Prostate gland (tissue), 2 donors: ENCODE results near the gene SERPINA10. TPM values are rescaled to one million over a fixed set of nuclear protein-coding genes. Genes with fewer than 3 reads are reported as not detected.
"Not testable (repeated sequence)": the region's sequence is repeated elsewhere in the genome, so short reads cannot be mapped to it uniquely, and the experiment has no call there.

Experiments used
- DNase-seq: peaks from one replicate; pipeline ENCODE4 v3.0.0-alpha.2; 2019; ENCODE audit warnings: low spot score
- H3K27ac ChIP-seq, 2 donors: fragments of 200-600 bp; sonication (generic); 2 replicates each; pipeline ENCODE4 v1.5.1; 2017 to 2019
- H3K27me3 ChIP-seq: fragments of 200-600 bp; sonication (generic); replicated peaks from 2 replicates; pipeline ENCODE4 v1.5.1; 2019; ENCODE audit not compliant: insufficient read depth
- H3K36me3 ChIP-seq, 2 donors: fragments of 200-600 bp; sonication (generic); 1 replicate in 1 of 2; 2 replicates in 1 of 2; pipeline versions ENCODE4 v1.5.1 to v1.8.1; 2017 to 2019
- H3K4me1 ChIP-seq: fragments of 200-600 bp; sonication (generic); replicated peaks from 2 replicates; pipeline ENCODE4 v1.5.1; 2019
- H3K4me3 ChIP-seq, 2 donors: fragments of 200-600 bp; sonication (generic); 2 replicates each; pipeline ENCODE4 v1.5.1; 2017 to 2019
- H3K9me3 ChIP-seq: fragments of 200-600 bp; sonication (generic); 2 replicates; pipeline ENCODE4 v1.5.1; 2017
- CTCF ChIP-seq, 4 experiments: fragments of 200-600 bp in 2 of 4; fragments of 450-650 bp in 2 of 4; sonication (generic) in 2 of 4; IDR thresholded peaks; 1 replicate in 3 of 4; 2 replicates in 1 of 4; pipeline ENCODE4 v1.5.1; 2016 to 2019; ENCODE audit warnings: antibody characterized with exemption in 4 of 4, mild to moderate bottlenecking in 2 of 4, moderate library complexity in 2 of 4
- POLR2A ChIP-seq: fragments of 450-650 bp; IDR thresholded peaks from one replicate; pipeline ENCODE4 v1.6.1; 2016; ENCODE audit warnings: antibody characterized with exemption, mild to moderate bottlenecking
- POLR2AphosphoS5 ChIP-seq: sonication (generic); formaldehyde crosslinking; IDR thresholded peaks from one replicate; pipeline ENCODE4 v1.6.1; 2017; ENCODE audit warnings: antibody characterized with exemption
- WGBS: methylation state at CpG from one replicate; pipeline ENCODE4 v1.1.5; 2018; 5-methylcytosine and 5-hydroxymethylcytosine counted together
- intact Hi-C: fragments of 100-400 bp; cut with DNase I; formaldehyde crosslinking; loops from one replicate; pipeline ENCODE4 v1.14.2; 2022
- total RNA-seq, 2 donors: library from RNA; depleted of rRNA; stranded (reverse); fragments of >200 nt; gene quantifications; one replicate each; pipeline ENCODE4 v1.1.0, GENCODE V29; 2016

Gene SERPINA10
- total RNA-seq, 2 donors from 2014 or later = not detected

GRCh38 chr14:94278731-94279130 lies 14.3 kb downstream of the SERPINA10 start:
- intact Hi-C loops = no loop called here
- Histone ChIP-seq H3K4me3 (no peak overlapping the region), H3K4me1 (no peaks in the 10 kb centered on the region), H3K9me3 (no peaks in the 10 kb centered on the region), H3K27me3 (no peaks in the 10 kb centered on the region), H3K27ac (no peak overlapping the region), H3K36me3 (no peaks in the 10 kb centered on the region)
- TF ChIP-seq CTCF (IDR thresholded peaks at IDR 0.05) (no peak), POLR2AphosphoS5 (no peak), POLR2A (no peak)
- no peak for DNase-seq
- 60% methylated on average over 2 of the region's 2 CpGs for WGBS

- H3K27ac ChIP-seq, H3K9me3 ChIP-seq, H3K4me1 ChIP-seq, H3K4me3 ChIP-seq, intact Hi-C loops, H3K36me3 ChIP-seq, DNase-seq, H3K27me3 ChIP-seq: not testable (repeated sequence)
- whole genome bisulfite sequencing = 84% methylated on average over 11 of the region's 11 CpGs
These were observed 16.0 kb downstream of the SERPINA10 start for GRCh38 chr14:94276898-94277561.

DNA sequence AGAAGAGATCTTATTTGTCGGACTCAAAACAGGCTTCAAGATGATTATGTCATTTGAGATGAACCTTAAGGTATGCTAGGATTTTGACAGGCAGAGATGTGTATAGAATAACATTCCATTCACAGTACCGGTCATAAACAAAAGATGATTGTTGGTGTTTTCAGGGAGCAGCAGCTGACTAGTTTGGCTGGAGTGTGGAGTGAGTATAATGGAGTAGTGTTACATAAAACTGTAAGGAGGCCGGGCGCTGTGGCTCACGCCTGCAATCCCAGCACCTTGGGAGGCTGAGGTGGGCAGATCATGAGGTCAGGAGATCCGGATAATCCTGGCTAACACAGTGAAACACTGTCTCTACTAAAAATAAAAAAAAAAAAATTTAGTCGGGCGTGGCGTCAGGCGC lies 23.9 kb downstream of the SERPINA10 start:
- H3K4me1 ChIP-seq = no peaks in the 10 kb centered on the region
- no peaks in the 10 kb centered on the region for H3K36me3 ChIP-seq
- 49% methylated on average over 10 of the region's 10 CpGs for WGBS
- intact Hi-C loops = no loop called here
- no peaks in the 10 kb centered on the region for H3K9me3 ChIP-seq
- no peaks in the 10 kb centered on the region for H3K27me3 ChIP-seq
- no peak for DNase-seq
- TF ChIP-seq CTCF (IDR thresholded peaks at IDR 0.05) (no peak), POLR2AphosphoS5 (no peak), POLR2A (no peak)
- no peak overlapping the region for H3K27ac ChIP-seq
- H3K4me3 ChIP-seq = no peak overlapping the region

- H3K4me3 ChIP-seq, H3K27me3 ChIP-seq, H3K27ac ChIP-seq, H3K9me3 ChIP-seq, H3K4me1 ChIP-seq, intact Hi-C loops, H3K36me3 ChIP-seq, DNase-seq: not testable (repeated sequence)
- WGBS = 83% methylated on average over 7 of the region's 7 CpGs
These were observed 24.5 kb downstream of the SERPINA10 start for GRCh38 chr14:94268582-94268981.

DNA sequence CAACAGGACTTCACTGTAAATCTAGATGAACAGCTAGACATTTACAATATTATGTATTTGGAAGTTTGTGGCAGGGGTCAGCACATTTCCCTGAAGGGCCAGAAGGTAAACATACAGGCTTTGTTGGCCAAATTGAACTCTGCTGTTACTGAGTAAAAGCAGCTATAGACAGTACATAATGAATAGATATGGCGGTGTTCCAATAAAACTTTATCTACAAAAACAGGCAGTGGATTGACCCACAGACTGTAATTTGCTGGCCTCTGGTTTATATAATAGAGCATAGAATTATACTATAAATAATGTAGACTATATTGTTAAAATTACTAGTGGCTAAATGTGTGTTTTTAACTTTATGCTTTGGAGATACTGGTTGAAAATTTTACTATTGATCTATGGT lies 25.7 kb downstream of the SERPINA10 start:
- intact Hi-C loops = no loop called here
- no peak for TF ChIP-seq POLR2AphosphoS5
- H3K27ac ChIP-seq = no peak overlapping the region
- WGBS = 74% methylated on average over 1 of the region's 1 CpG
- H3K9me3 ChIP-seq = no peaks in the 10 kb centered on the region
- no peak for DNase-seq
- H3K27me3 ChIP-seq = no peaks in the 10 kb centered on the region
- no peaks in the 10 kb centered on the region for H3K36me3 ChIP-seq
- H3K4me3 ChIP-seq = no peak overlapping the region
- H3K4me1 ChIP-seq = no peaks in the 10 kb centered on the region

GRCh38 chr14:94264195-94264594 lies 28.9 kb downstream of the SERPINA10 start:
- H3K36me3 ChIP-seq, H3K4me3 ChIP-seq, H3K27me3 ChIP-seq, H3K9me3 ChIP-seq, H3K27ac ChIP-seq, intact Hi-C loops, H3K4me1 ChIP-seq, DNase-seq: not testable (repeated sequence)
- WGBS = 61% methylated on average over 3 of the region's 3 CpGs

GRCh38 chr14:94244182-94244581 lies 48.9 kb downstream of the SERPINA10 start:
- 75% methylated on average over 2 of the region's 2 CpGs for WGBS

More at GRCh38 chr14:94244182-94244581, 48.9 kb downstream of the SERPINA10 start:
- H3K27me3 ChIP-seq = no peaks in the 10 kb centered on the region
- intact Hi-C loops = no loop called here
- no peak overlapping the region for H3K27ac ChIP-seq
- H3K4me1 ChIP-seq = no peaks in the 10 kb centered on the region
- H3K36me3 ChIP-seq = no peaks in the 10 kb centered on the region
- H3K4me3 ChIP-seq = no peak overlapping the region
- TF ChIP-seq POLR2AphosphoS5 (no peak), POLR2A (no peak), CTCF (IDR thresholded peaks at IDR 0.05) (no peak)
- H3K9me3 ChIP-seq = no peaks in the 10 kb centered on the region
- no peak for DNase-seq
